ENCODE measurements around the gene COA7. TPM values are rescaled to one million over a fixed set of nuclear protein-coding genes. Genes with fewer than 3 reads are reported as not detected.
"Not testable (repeated sequence)": the region's sequence is repeated elsewhere in the genome, so short reads cannot be mapped to it uniquely, and the experiment has no call there.

The COA7 gene
- total and polyA plus RNA-seq, 4 experiments from 2014 or later: 2.3 to 5.3 (median 3.4) TPM

GRCh38 chr1:52706941-52707926, 9.1 kb upstream of the COA7 start:
- peaks cover 6% of the 10 kb centered on the region for H3K4me1 ChIP-seq (ENCODE audit: insufficient read depth, low read length)
- no peaks in the 10 kb centered on the region for H3K9me3 ChIP-seq (ENCODE audit: control insufficient read depth in 1 of 2, low read length in 2 of 2)
- DNase-seq: no peak
- H3K27ac ChIP-seq (ENCODE audit: low read depth, low read length): no peak overlapping the region
- Mint-ChIP-seq H3K36me3 (no peaks in the 10 kb centered on the region), H3K4me1 (peaks cover 7 to 22% (median 11%) of the 10 kb centered on the region in 4 donors), H3K9me3 (no peaks in the 10 kb centered on the region), H3K4me3 (no peak overlapping the region), H3K27ac (peak overlapping the region in 1 of 7 donors; percentile 42), H3K27me3 (peaks cover 0 to 2% of the 10 kb centered on the region in 2 donors)
- ChIA-PET CTCF (ENCODE audit: partially characterized antibody) (no interaction called here), POLR2A (ENCODE audit: partially characterized antibody) (interaction anchor here (1.6 kb wide), 1 partner anchor 19 kb away, joined by 4 read pairs; the partner anchor contains the start of gene ZYG11B)
- intact Hi-C loops (cut with micrococcal nuclease): no loop called here
- H3K4me3 ChIP-seq (ENCODE audit: low read length in 2 of 2): no peak overlapping the region
- no peaks in the 10 kb centered on the region for H3K27me3 ChIP-seq (ENCODE audit: insufficient read depth, low read length)
- H3K36me3 ChIP-seq (ENCODE audit: insufficient read depth, low read length): no peaks in the 10 kb centered on the region

- H3K4me1 ChIP-seq (ENCODE audit: insufficient read depth, low read length): peaks cover 6% of the 10 kb centered on the region
- Mint-ChIP-seq H3K36me3 (no peaks in the 10 kb centered on the region), H3K4me1 (peaks cover 8 to 25% (median 13%) of the 10 kb centered on the region in 4 donors), H3K27ac (peak overlapping the region in 2 of 7 donors; percentile 22 to 31), H3K27me3 (peaks cover 0 to 2% of the 10 kb centered on the region in 2 donors), H3K9me3 (no peaks in the 10 kb centered on the region), H3K4me3 (peak overlapping the region in 1 of 8 donors; percentile 11)
- intact Hi-C loops (cut with micrococcal nuclease): no loop called here
- no peak overlapping the region for H3K27ac ChIP-seq (ENCODE audit: low read depth, low read length)
- ChIA-PET POLR2A (ENCODE audit: partially characterized antibody) (interaction anchor here (1.6 kb wide), 1 partner anchor 20 kb away, joined by 4 read pairs; the partner anchor contains the start of gene ZYG11B), CTCF (ENCODE audit: partially characterized antibody) (no interaction called here)
- no peaks in the 10 kb centered on the region for H3K9me3 ChIP-seq (ENCODE audit: control insufficient read depth in 1 of 2, low read length in 2 of 2)
- H3K4me3 ChIP-seq (ENCODE audit: low read length in 2 of 2): no peak overlapping the region
- DNase-seq: no peak
- H3K27me3 ChIP-seq (ENCODE audit: insufficient read depth, low read length): no peaks in the 10 kb centered on the region
- H3K36me3 ChIP-seq (ENCODE audit: insufficient read depth, low read length): no peaks in the 10 kb centered on the region
Measured at GRCh38 chr1:52706136-52706670, 8.1 kb upstream of the COA7 start.

- peak overlapping the region; percentile 83 to 91 (median 88) for H3K4me3 Mint-ChIP-seq
- Histone ChIP-seq H3K4me3 (ENCODE audit: low read length in 2 of 2) (peak overlapping the region; percentile 39 to 64), H3K27ac (ENCODE audit: low read depth, low read length) (peak overlapping the region; percentile 78), H3K27me3 (ENCODE audit: insufficient read depth, low read length) (no peaks in the 10 kb centered on the region), H3K9me3 (ENCODE audit: control insufficient read depth in 1 of 2, low read length in 2 of 2) (no peaks in the 10 kb centered on the region), H3K4me1 (ENCODE audit: insufficient read depth, low read length) (peaks cover 11% of the 10 kb centered on the region), H3K36me3 (ENCODE audit: insufficient read depth, low read length) (no peaks in the 10 kb centered on the region)
- POLR2A ChIA-PET (ENCODE audit: partially characterized antibody): interaction anchor here (0.5 to 2.7 kb wide), 23 partner anchors 17 to 665 kb away, joined by 3 to 38 read pairs (median 3); partner anchors contain the start of genes CC2D1B, ECHDC2, ORC1 and PRPF38A
- H3K27me3 Mint-ChIP-seq: no peaks in the 10 kb centered on the region
- intact Hi-C loops (cut with micrococcal nuclease): loop anchor here (1.0 to 2.0 kb wide), 4 partner anchors 23 to 670 kb away; partner anchors contain the start of genes ECHDC2, KTI12 and ZYG11B
- H3K27ac Mint-ChIP-seq: peak overlapping the region; percentile 92 to 98 (median 96)
- H3K36me3 Mint-ChIP-seq: no peaks in the 10 kb centered on the region
- peaks cover 12 to 34% (median 24%) of the 10 kb centered on the region in 4 donors for H3K4me1 Mint-ChIP-seq
- DNase-seq: peak; percentile 83 to 89 (median 85)
- H3K9me3 Mint-ChIP-seq: no peaks in the 10 kb centered on the region
- CTCF ChIA-PET (ENCODE audit: partially characterized antibody): interaction anchor here (0.6 to 1.7 kb wide), 10 partner anchors 11 to 279 kb away, joined by 3 to 6 read pairs (median 4); partner anchors contain the start of genes ECHDC2 and SHISAL2A
Measured at GRCh38 chr1:52702886-52703787, 5.0 kb upstream of the COA7 start.

GRCh38 chr1:52695627-52696026, 2.5 kb downstream of the COA7 start:
- ChIA-PET POLR2A (ENCODE audit: partially characterized antibody) (no interaction called here), CTCF (ENCODE audit: partially characterized antibody) (no interaction called here)
- H3K36me3 Mint-ChIP-seq: peaks cover 11 to 14% of the 10 kb centered on the region in 2 donors
- intact Hi-C loops (cut with micrococcal nuclease): no loop called here
- Histone ChIP-seq H3K36me3 (ENCODE audit: insufficient read depth, low read length) (peaks cover 6% of the 10 kb centered on the region), H3K4me1 (ENCODE audit: insufficient read depth, low read length) (peaks cover 9% of the 10 kb centered on the region), H3K4me3 (ENCODE audit: low read length in 2 of 2) (no peak overlapping the region), H3K27me3 (ENCODE audit: insufficient read depth, low read length) (no peaks in the 10 kb centered on the region), H3K27ac (ENCODE audit: low read depth, low read length) (no peak overlapping the region), H3K9me3 (ENCODE audit: control insufficient read depth in 1 of 2, low read length in 2 of 2) (no peaks in the 10 kb centered on the region)
- H3K27ac Mint-ChIP-seq: peak overlapping the region in 3 of 7 donors; percentile 4 to 32 (median 6)
- no peaks in the 10 kb centered on the region for H3K27me3 Mint-ChIP-seq
- peaks cover 6 to 28% (median 19%) of the 10 kb centered on the region in 4 donors for H3K4me1 Mint-ChIP-seq
- no peak for DNase-seq
- H3K9me3 Mint-ChIP-seq: peaks cover 0 to 2% (median 0%) of the 10 kb centered on the region in 8 donors
- H3K4me3 Mint-ChIP-seq: peak overlapping the region in 3 of 8 donors; percentile 7 to 46 (median 10)

GRCh38 chr1:52693843-52694242, 4.3 kb downstream of the COA7 start:
- Histone ChIP-seq H3K9me3 (ENCODE audit: control insufficient read depth in 1 of 2, low read length in 2 of 2) (no peaks in the 10 kb centered on the region), H3K4me3 (ENCODE audit: low read length in 2 of 2) (no peak overlapping the region), H3K27me3 (ENCODE audit: insufficient read depth, low read length) (no peaks in the 10 kb centered on the region), H3K36me3 (ENCODE audit: insufficient read depth, low read length) (peaks cover 6% of the 10 kb centered on the region), H3K27ac (ENCODE audit: low read depth, low read length) (no peak overlapping the region), H3K4me1 (ENCODE audit: insufficient read depth, low read length) (peaks cover 9% of the 10 kb centered on the region)
- peak overlapping the region in 1 of 8 donors; percentile 48 for H3K4me3 Mint-ChIP-seq
- no peak overlapping the region for H3K27ac Mint-ChIP-seq
- DNase-seq: no peak
- H3K4me1 Mint-ChIP-seq: peaks cover 6 to 25% (median 16%) of the 10 kb centered on the region in 4 donors
- H3K9me3 Mint-ChIP-seq: peaks cover 0 to 2% (median 0%) of the 10 kb centered on the region in 8 donors
- ChIA-PET CTCF (ENCODE audit: partially characterized antibody) (no interaction called here), POLR2A (ENCODE audit: partially characterized antibody) (no interaction called here)
- no peaks in the 10 kb centered on the region for H3K27me3 Mint-ChIP-seq
- H3K36me3 Mint-ChIP-seq: peaks cover 12 to 14% of the 10 kb centered on the region in 2 donors
- intact Hi-C loops (cut with micrococcal nuclease): no loop called here

GRCh38 chr1:52693351-52693750, 4.8 kb downstream of the COA7 start:
- H3K9me3 Mint-ChIP-seq; H3K27me3 ChIP-seq (ENCODE audit: insufficient read depth, low read length); H3K4me3 Mint-ChIP-seq; POLR2A ChIA-PET (ENCODE audit: partially characterized antibody); H3K9me3 ChIP-seq (ENCODE audit: control insufficient read depth in 1 of 2, low read length in 2 of 2); H3K27ac Mint-ChIP-seq; H3K27ac ChIP-seq (ENCODE audit: low read depth, low read length); H3K27me3 Mint-ChIP-seq; H3K4me1 ChIP-seq (ENCODE audit: insufficient read depth, low read length); intact Hi-C loops (cut with micrococcal nuclease); DNase-seq; H3K36me3 ChIP-seq (ENCODE audit: insufficient read depth, low read length); H3K4me3 ChIP-seq (ENCODE audit: low read length in 2 of 2): not testable (repeated sequence)
- Mint-ChIP-seq H3K4me1 (peaks cover 3 to 20% (median 12%) of the 10 kb centered on the region in 4 donors), H3K36me3 (peaks cover 12 to 14% of the 10 kb centered on the region in 2 donors)
- CTCF ChIA-PET (ENCODE audit: partially characterized antibody): interaction anchor here (0.7 kb wide), 1 partner anchor 60 kb away, joined by 3 read pairs; the partner anchor contains the start of gene SHISAL2A
